Right renal pelvis (tissue), 4 donors: Measurements from ENCODE around the gene GSC2. TPM values are rescaled to one million over a fixed set of nuclear protein-coding genes. Genes with fewer than 3 reads are reported as not detected.

Source experiments
- DNase-seq, 4 donors: peaks; one replicate each; pipeline ENCODE4 v3.0.0-alpha.2; 2013; ENCODE audit warnings: low read depth in 4 of 4, low spot score in 3 of 4, missing footprints in 1 of 4
- polyA plus RNA-seq, 4 donors: library from polyadenylated mRNA; unstranded; fragments of 120-200 nt; gene quantifications; one replicate each; pipeline ENCODE4 v1.2.1, GENCODE V29; 2013; ENCODE audit not compliant: insufficient read length in 4 of 4

The GSC2 gene, protein sequence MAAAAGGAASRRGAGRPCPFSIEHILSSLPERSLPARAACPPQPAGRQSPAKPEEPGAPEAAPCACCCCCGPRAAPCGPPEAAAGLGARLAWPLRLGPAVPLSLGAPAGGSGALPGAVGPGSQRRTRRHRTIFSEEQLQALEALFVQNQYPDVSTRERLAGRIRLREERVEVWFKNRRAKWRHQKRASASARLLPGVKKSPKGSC
- polyA plus RNA-seq = not detected

- DNase-seq = no peak
These were observed at the start of gene GSC2 for GRCh38 chr22:19149991-19150390. Gene GSC2 (minus strand): TSS chr22:19150292. CDS start chr22:19150283, 9 bp downstream.

GRCh38 chr22:19199479-19199878, 49.4 kb upstream of the GSC2 start:
- DNase-seq = no peak

DNA sequence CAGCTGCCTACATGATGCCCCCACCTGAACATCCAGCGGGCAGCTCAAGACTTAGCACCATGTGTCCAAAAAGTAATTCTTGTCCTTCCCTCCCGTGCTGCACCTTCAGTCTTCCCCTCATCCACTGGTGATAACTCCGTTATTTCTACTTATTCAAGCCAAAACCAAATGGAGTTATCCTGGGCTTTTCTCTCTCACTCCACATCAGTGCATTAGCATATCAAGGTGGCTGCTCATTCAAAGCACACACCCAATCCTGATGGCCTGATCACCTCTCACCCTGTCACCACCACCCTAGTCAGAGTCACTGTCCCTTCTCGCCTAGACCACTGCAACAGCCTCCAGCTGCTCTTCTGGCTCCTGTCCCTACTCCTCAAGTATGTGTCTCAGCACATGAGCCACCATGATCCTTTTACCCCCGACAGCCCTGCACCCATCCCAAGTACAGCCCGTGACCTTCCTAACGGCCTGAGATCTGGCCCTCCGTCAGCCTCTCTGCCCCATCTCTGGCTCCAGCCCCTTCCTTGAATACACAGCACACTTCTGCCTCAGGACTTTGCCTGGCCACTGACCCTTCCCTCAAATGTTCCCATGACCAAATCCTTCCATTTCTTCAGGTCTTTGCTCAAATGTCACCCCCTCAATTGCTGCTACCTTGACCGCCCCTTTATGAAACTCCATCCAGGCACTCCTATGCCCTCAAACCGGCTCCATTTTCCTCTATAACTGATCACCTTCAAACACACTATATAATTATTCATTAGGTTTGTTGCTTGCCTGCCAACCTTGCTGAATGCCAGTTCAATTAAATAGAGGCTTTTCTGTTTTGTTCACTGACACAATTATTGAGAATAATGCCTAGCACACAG, 48.1 kb upstream of the GSC2 start:
- no peak for DNase-seq

DNA sequence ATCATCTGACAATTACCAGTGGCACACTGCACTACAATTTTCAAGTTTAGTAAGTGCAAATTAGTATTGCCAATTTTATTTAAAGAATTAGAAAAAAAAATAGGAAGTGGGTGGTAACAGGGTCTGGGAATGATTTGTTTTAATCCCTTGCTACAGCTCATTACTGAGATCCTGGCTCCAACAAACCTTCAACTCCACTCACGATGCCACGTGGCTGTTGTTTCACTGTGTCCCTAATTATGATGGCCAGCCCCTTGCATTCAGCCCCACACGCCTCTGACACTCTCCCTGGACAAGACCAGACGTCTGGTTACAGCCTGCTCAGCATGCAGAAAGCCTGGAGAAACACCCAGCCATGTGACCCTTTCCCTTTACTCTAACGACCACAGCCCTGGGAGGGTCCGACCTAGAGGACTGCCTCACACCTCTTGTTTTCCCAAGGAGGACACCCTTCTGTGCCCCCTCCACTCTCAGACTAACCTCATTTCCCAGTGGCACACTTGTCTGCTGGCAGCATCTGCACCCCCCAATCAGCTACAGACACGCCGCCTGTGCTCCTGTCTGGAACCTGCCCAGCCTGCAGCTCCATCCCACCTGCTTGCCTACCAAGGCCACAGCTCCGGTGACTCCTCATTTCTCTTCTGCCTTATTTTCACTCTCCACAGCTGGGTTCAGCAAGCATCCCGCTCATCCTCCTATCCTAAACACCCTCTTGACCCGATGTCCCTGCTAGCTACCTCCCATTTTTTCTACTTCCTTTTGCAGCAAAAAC, 46.9 kb upstream of the GSC2 start:
- DNase-seq = no peak

GRCh38 chr22:19195796-19196731, 46.0 kb upstream of the GSC2 start:
- no peak for DNase-seq

- no peak for DNase-seq
These were observed 44.9 kb upstream of the GSC2 start for GRCh38 chr22:19194766-19195536.

DNA sequence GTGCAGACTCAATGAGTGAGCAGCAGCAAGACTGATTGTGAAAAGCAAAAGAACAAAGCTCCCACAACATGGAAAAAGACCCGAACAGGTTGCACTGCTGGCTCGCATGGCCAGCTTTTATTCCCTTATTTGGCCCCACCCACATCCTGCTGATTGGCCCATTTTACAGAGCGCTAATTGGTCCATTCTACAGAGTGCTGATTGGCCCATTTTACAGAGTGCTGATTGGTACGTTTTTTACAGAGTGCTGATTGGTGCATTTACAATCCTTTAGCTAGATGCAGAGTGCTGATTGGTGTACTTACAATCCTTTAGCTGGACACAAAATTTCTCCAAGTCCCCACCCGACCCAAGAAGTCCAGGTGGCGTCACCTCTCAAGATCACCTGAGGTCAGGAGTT, 43.8 kb upstream of the GSC2 start:
- no peak for DNase-seq

GRCh38 chr22:19187716-19188563, 37.8 kb upstream of the GSC2 start:
- no peak for DNase-seq

DNA sequence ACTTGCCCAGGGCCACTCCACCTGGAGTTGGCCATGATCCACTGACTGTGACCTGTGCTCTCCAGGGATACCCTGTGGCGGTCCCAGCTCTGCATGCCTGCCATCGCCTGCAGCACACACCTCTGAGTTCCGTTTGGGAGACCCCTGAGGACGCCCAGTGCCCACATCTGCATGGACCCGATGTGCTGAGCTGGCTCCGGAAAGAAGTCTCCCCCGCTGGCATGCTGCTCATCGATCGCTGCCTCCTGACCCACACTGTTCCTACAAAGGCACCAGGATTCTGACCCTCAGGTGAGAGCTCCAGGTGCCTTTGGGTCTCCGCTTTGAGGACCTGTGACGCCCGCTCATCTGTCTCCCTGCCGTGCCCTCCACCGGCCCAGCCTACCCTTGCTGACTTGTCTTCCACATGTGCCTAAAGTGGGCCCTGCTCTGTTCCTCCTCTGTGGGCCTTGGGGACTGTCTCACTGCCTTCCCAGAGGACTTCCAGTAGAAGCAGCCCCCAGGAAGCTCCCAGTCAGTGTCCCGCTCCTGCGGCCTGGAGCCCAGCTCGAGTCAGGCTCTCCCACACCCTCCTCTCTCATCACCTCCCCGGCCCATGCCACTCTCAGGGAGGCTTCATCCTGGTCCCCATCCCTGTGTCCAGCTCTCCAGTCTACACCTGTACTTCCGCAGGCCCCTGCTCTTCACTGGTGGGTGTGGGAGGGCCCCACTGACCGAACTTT, 34.3 kb upstream of the GSC2 start:
- no peak for DNase-seq

GRCh38 chr22:19183216-19183615, 33.1 kb upstream of the GSC2 start:
- DNase-seq = no peak

DNA sequence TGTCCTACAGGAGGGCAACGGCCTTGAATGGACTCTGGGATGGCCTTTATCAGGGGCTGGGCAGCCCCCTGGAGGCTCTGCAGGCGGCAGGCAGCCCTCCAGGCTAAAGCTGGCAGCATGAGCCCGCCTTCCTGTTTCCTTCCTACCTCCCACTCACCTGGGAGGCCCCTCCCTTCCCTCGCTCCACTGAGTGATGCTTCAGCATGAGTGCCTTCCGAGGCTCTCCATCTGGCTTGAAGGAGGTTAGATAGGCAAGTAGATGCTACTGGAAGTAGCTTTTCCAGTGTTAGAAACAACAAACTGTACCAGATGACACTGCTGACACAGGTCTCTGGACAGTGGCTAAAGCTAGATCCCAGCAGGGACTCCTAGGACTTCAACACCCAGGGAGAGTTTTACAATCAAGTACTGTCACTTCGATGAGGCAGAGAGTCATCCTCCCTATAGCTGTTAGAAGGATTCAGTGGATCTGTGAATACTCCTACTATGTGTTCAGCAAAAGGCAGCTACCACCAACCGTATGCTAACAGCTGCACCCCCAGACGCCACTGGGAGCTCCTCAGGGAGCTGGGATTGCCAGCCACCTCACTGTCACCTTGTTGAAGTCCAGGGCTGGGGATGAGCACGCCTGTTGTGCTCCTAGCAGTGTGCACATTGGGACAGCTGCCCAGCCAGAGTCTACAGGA, 32.5 kb upstream of the GSC2 start:
- DNase-seq = no peak

- DNase-seq = no peak
These were observed 31.8 kb upstream of the GSC2 start for GRCh38 chr22:19181786-19182471.

DNA sequence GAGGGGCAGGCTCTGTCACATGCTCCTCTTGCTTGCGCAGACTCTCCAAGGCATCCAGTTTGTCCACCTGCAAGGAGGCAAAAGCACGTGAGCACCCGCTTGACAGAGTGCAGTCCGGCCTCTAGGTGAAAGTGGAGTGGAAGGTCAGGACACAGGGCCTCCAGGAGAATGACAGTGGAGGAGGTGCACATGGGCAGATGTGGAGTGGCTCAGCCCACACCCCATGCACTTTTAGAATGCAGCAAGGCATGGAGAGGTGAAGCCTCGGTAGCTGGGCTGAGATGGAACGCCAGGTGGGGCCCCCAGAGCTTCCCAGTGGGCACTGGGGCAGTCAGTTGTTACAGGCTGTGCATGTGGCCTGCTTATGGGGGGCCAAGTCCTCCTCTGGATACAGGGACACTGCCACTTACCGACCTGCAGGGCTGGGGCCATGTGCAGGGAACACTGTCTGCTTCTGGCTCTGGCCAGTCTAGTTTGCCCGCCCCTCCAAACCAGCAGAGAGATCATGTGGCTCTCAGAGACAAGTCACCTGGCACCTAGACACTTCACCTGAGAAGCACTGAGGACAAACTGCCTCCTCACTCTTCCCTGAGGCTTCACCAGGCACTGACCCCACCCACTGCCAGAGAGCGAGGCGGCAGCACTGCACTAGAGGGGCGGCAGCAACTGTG, 30.8 kb upstream of the GSC2 start:
- no peak for DNase-seq

- no peak for DNase-seq
These were observed 30.1 kb upstream of the GSC2 start for GRCh38 chr22:19180234-19180633.

DNA sequence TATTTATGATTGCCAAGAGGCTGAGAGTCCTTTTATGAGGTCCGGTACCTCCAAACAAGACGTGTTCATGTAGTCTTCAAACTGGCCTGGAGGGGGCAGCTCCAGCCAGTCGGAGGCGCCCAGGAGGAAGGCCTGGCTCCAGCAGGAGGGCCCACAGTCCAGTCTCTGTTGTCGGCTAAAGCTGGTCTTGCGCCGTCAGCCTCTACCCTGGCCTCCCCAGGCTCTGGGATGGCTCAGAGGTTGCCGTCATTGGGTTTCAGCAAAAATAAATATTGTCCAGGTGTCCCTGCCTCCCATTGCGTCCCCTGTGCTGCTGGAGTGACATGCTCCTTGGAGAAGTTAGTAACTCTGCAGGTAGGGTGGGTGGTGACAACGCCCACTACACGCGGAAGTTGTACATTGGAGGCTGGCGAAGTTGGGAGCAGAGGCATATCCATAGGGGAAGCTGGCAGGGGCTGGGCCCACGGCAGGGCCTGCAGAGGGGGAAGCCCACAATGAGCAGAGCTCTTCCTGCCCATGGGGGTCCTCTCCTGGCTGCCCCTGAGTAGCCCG, 29.5 kb upstream of the GSC2 start:
- peak in 3 of 4 donors; percentile 52 to 55 (median 53) for DNase-seq
